Skeletal muscle tissue (tissue), 4 donors: ENCODE results near the gene EED. TPM values are rescaled to one million over a fixed set of nuclear protein-coding genes. Genes with fewer than 3 reads are reported as not detected.
A peak's percentile ranks its signal among the peaks of the same experiment; 100 is the strongest.
"Not testable (repeated sequence)": the region's sequence is repeated elsewhere in the genome, so short reads cannot be mapped to it uniquely, and the experiment has no call there.

Experiments
- H3K27ac ChIP-seq: one replicate; pipeline ENCODE4 v1.7.0; 2013; ENCODE audit warnings: mild to moderate bottlenecking, low read depth, low read length, inconsistent platforms
- H3K27me3 ChIP-seq, 3 donors: one replicate each; pipeline ENCODE4 v1.7.0; 2013; ENCODE audit warnings: low read length in 3 of 3; ENCODE audit not compliant: control insufficient read depth in 3 of 3, insufficient read depth in 3 of 3
- H3K36me3 ChIP-seq, 3 donors: one replicate each; pipeline ENCODE4 v1.7.0; 2013; ENCODE audit warnings: low read length in 3 of 3; ENCODE audit not compliant: control insufficient read depth in 3 of 3, insufficient read depth in 3 of 3
- H3K4me1 ChIP-seq, 3 donors: one replicate each; pipeline ENCODE4 v1.7.0; 2013; ENCODE audit warnings: low read length in 3 of 3, mild to moderate bottlenecking in 3 of 3; ENCODE audit not compliant: control insufficient read depth in 3 of 3, insufficient read depth in 3 of 3
- H3K4me3 ChIP-seq, 3 donors: one replicate each; pipeline ENCODE4 v1.7.0; 2013; ENCODE audit warnings: low read length in 3 of 3
- H3K9ac ChIP-seq, 3 donors: one replicate each; pipeline ENCODE4 v1.7.0; 2013; ENCODE audit warnings: low read length in 3 of 3, mild to moderate bottlenecking in 3 of 3, moderate library complexity in 2 of 3, low read depth in 1 of 3
- H3K9me3 ChIP-seq, 3 donors: one replicate each; pipeline ENCODE4 v1.7.0; 2013; ENCODE audit warnings: low read length in 3 of 3; ENCODE audit not compliant: control insufficient read depth in 3 of 3
- total RNA-seq: library from RNA; depleted of rRNA; stranded (reverse); fragments of >200 nt; gene quantifications from one replicate; pipeline ENCODE4 v1.2.3, GENCODE V29; 2014
- donor health status: Osteomylitis.

The EED gene
- total RNA-seq, 1 donor from 2014 or later = 23.5 TPM

DNA sequence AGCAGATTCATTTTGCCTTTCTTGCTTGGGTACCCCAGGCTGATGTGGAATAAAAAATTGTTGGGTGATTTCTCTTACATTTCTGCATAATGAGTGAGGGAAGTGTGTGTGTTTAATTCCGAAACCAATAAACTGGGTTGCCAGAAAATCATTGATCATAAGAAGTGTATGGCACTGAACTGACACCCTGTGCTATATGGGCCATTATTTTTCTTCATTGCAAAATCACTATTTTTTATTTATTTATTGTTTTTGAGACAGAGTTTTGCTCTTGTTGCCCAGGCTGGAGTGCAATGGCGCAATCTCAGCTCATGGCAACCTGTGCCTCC is 42.9 kb downstream of the EED start:
- no peak overlapping the region for H3K27ac ChIP-seq
- H3K27me3 ChIP-seq = no peaks in the 10 kb centered on the region
- no peak overlapping the region for H3K9ac ChIP-seq
- no peaks in the 10 kb centered on the region for H3K9me3 ChIP-seq
- H3K36me3 ChIP-seq = peaks cover 0 to 8% (median 7%) of the 10 kb centered on the region in 3 donors
- H3K4me1 ChIP-seq = no peaks in the 10 kb centered on the region
- H3K4me3 ChIP-seq = no peak overlapping the region

DNA sequence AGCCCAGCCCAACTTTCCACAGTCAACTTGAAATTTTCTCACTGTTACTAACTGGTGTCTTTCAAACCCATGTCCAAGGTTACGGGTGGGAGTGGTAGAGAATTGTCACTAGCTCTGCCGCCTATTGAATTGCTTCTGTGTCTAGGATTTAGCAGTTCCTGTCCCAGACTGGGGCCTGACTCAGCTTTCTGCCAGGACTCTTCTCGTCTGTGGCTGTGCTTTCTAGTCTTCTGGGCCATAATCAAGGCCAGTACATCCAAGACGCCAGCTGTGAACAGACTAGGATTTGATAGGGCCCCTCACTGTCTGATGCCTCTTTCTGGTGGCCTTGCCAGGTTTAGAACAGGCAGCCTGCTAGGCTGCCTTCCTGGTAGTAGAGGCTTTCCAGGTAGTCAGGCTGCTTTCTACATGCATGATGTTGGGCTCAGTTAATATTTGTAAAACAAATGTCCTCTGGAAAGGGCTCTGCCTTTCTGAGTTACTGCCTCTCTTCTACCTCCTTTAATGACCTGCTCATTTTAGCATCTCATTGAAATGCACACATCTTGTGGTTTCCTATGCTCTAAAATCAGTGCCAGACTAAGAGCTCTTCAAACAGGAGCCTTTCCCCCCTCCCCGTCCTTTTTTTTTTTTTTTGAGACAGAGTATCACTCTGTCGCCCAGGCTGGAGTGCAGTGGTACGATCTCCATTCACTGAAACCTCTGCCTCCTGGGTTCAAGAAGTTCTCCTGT is 44.4 kb downstream of the EED start:
- Histone ChIP-seq H3K9ac (no peak overlapping the region), H3K4me3 (no peak overlapping the region), H3K27ac (no peak overlapping the region), H3K36me3 (peaks cover 0 to 8% (median 6%) of the 10 kb centered on the region in 3 donors), H3K9me3 (no peaks in the 10 kb centered on the region), H3K27me3 (no peaks in the 10 kb centered on the region), H3K4me1 (no peaks in the 10 kb centered on the region)

GRCh38 chr11:86289508-86290280 is 45.1 kb downstream of the EED start:
- not testable (repeated sequence) for H3K4me1 ChIP-seq, H3K36me3 ChIP-seq, H3K4me3 ChIP-seq, H3K9ac ChIP-seq, H3K9me3 ChIP-seq, H3K27ac ChIP-seq, H3K27me3 ChIP-seq

DNA sequence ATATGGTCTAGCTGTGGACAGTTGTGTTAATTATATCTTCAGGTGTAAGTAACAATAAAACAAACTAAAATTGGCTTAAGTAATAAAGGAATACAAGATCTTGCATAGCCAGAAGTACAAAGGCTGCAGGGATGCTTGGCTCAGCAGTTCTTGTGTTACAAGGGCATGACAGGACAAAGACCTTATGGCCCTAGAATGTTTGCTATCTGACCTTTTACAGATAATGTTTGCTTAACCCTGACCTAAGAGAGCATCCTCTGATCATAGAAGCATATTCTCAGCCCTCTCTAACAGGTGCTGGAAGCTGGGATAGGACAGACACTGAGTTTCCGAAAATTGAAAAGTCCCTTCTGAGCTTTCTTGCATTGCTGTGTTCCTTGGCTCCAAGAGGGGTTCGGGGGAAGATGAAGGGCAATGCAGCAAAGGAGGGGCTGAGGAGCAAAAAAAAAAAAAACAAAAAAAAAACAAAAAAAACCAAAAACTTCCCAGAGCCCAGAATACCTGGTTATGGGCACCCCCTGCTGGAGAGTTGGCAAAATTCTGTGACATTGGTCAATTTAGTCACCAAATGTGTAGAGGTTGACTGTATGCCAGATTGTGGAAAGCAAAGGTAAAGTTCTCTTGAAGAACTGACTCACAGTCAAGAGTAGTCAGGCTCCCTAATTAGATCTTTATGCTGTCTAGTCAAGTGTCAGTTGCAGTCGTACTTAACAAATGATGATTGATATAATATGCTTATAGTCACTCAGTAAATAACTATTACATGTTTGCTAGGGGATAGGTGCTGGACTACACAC is 47.1 kb downstream of the EED start:
- Histone ChIP-seq H3K9me3 (no peaks in the 10 kb centered on the region), H3K36me3 (no peaks in the 10 kb centered on the region), H3K9ac (no peak overlapping the region), H3K27me3 (no peaks in the 10 kb centered on the region), H3K4me3 (no peak overlapping the region), H3K4me1 (no peaks in the 10 kb centered on the region), H3K27ac (no peak overlapping the region)

- Histone ChIP-seq H3K27ac (no peak overlapping the region), H3K27me3 (no peaks in the 10 kb centered on the region), H3K36me3 (no peaks in the 10 kb centered on the region), H3K4me1 (no peaks in the 10 kb centered on the region), H3K9ac (no peak overlapping the region), H3K9me3 (no peaks in the 10 kb centered on the region), H3K4me3 (no peak overlapping the region)
These were observed 48.5 kb downstream of the EED start for GRCh38 chr11:86292912-86293616.

GRCh38 chr11:86294026-86294425 is 49.5 kb downstream of the EED start:
- no peak overlapping the region for H3K9ac ChIP-seq
- no peaks in the 10 kb centered on the region for H3K9me3 ChIP-seq
- H3K4me3 ChIP-seq = no peak overlapping the region
- H3K27ac ChIP-seq = no peak overlapping the region
- H3K4me1 ChIP-seq = no peaks in the 10 kb centered on the region
- no peaks in the 10 kb centered on the region for H3K27me3 ChIP-seq
- H3K36me3 ChIP-seq = no peaks in the 10 kb centered on the region

GRCh38 chr11:86301742-86302091 is 57.2 kb downstream of the EED start:
- H3K27ac ChIP-seq = no peak overlapping the region
- peak overlapping the region in 2 of 3 donors; percentile 1 to 96 for H3K9ac ChIP-seq
- H3K4me3 ChIP-seq = peak overlapping the region; percentile 96 to 99 (median 98)
- H3K36me3 ChIP-seq = no peaks in the 10 kb centered on the region
- no peaks in the 10 kb centered on the region for H3K9me3 ChIP-seq
- H3K27me3 ChIP-seq = no peaks in the 10 kb centered on the region
- peaks cover 0 to 15% (median 11%) of the 10 kb centered on the region in 3 donors for H3K4me1 ChIP-seq

- Histone ChIP-seq H3K9me3 (no peaks in the 10 kb centered on the region), H3K27me3 (no peaks in the 10 kb centered on the region)
These were observed 57.7 kb downstream of the EED start, which contains the start of gene HIKESHI for GRCh38 chr11:86302092-86302793. Gene HIKESHI (plus strand): TSS chr11:86302240. CDS start chr11:86302449, 209 bp downstream.

GRCh38 chr11:86303257-86303656 is 58.7 kb downstream of the EED start:
- Histone ChIP-seq H3K9ac (peak overlapping the region in 2 of 3 donors; percentile 91 to 99), H3K27me3 (no peaks in the 10 kb centered on the region), H3K27ac (no peak overlapping the region), H3K4me1 (peaks cover 0 to 15% (median 11%) of the 10 kb centered on the region in 3 donors), H3K9me3 (no peaks in the 10 kb centered on the region), H3K4me3 (peak overlapping the region in 2 of 3 donors; percentile 96 to 98), H3K36me3 (no peaks in the 10 kb centered on the region)

More at GRCh38 chr11:86302092-86302793, 57.7 kb downstream of the EED start, which contains the start of gene HIKESHI:
- peak within 1 kb of the TSS; percentile 91 to 99 (median 96) for H3K9ac ChIP-seq
- H3K27ac ChIP-seq = peak within 1 kb of the TSS; percentile 86
- peaks cover 0 to 15% (median 11%) of the 10 kb centered on the region in 3 donors for H3K4me1 ChIP-seq
- peak within 1 kb of the TSS; percentile 96 to 99 (median 98) for H3K4me3 ChIP-seq
- no peaks in the 10 kb centered on the region for H3K36me3 ChIP-seq
